ENCODE results near the gene SORD. TPM values are rescaled to one million over a fixed set of nuclear protein-coding genes. Genes with fewer than 3 reads are reported as not detected.

The SORD gene
- total RNA-seq, 1 experiment from 2014 or later, result 47.3 TPM

DNA sequence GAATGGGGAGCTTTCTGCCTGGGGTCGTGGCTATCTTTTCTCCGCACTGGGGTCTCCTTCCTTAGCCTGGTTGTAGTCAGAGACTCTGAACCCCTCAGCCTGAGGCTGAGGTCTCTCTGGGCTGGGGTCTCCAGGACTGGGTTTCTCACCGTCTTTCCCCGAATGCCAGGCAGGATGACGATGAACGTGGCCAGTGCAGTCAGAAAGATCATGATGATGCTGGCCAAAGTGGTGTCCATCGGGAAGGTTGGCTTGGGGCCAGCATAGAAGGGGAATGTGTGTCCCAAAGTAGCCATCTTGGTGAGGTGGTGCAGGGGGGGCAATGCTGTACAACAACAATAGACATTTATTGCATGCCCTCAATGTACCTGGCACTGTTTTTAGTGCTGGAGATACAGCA, 99.7 kb downstream of the SORD start:
- in situ Hi-C loops (cut with HindIII; ENCODE audit: low sequenced_read_pairs), result no loop called here

DNA sequence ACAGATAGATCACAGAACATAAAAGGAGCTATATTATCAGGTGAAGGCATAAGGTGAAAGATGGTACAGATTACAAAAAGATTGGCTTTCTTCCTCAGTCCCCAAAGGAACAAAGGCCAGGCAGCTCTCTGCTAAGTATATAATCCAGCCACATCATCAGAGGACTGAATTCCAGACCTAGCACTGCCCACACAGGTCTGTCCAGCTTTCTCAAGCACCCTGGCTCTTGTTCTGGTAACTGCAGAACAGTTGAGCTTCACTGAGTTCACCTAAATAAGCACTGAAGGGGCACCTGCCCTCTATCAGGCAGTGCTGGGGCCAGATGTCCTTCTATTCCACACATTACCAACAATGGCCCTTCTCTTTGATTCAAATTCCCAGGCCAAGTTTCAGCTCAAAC, 100.4 kb downstream of the SORD start:
- in situ Hi-C loops (cut with HindIII; ENCODE audit: low sequenced_read_pairs), result no loop called here
- no peak for DNase-seq (ENCODE audit: low spot score)

More for the DNA sequence above, 99.7 kb downstream of the SORD start:
- no peak for DNase-seq (ENCODE audit: low spot score)

DNA sequence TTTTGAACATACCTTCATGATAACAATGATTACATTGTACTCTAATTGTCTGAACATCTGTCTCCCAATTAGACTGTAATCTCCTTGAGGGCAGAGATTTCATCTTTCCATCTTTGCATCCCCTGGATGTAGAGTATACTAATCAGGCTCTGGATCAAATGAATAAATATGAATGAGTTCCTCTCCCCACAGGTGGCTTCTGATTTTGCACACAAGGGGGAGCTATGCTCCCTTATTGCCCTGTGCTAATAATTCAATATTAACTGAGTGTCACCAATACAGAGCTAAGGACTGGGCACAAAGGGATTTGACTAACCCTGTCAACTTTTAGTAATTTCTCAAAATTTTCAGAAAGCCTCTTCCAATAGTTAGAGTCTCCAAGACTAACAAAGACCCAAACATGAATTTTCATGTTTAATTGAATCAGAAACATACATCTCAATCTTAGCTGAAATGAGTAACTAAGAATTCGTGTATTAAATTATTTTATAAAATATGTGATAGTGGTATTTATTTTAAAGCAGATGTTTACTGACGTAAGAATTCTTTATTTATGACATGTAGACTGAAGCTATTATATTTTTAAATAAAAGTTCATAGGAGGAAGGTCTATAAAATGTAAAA, 103.7 kb downstream of the SORD start:
- in situ Hi-C loops (cut with HindIII; ENCODE audit: low sequenced_read_pairs), result no loop called here
- peak; percentile 24 for DNase-seq (ENCODE audit: low spot score)

Other genes starting within 250 kb of the SORD start
- gene TERB2, start 66.5 kb upstream of the SORD start, total RNA-seq (2014; rRNA removed; shearing (Covaris generic)), result not detected in 2 replicates
- gene DUOX2, start 91.0 kb downstream of the SORD start, total RNA-seq (2014; rRNA removed; shearing (Covaris generic)), result not detected in 2 replicates
- gene DUOXA2, start 91.1 kb downstream of the SORD start, total RNA-seq (2014; rRNA removed; shearing (Covaris generic)), result not detected in 2 replicates
- not detected in 2 replicates for gene DUOXA1, start 106.7 kb downstream of the SORD start, total RNA-seq (2014; rRNA removed; shearing (Covaris generic))
- not detected in 2 replicates for gene DUOX1, start 106.8 kb downstream of the SORD start, total RNA-seq (2014; rRNA removed; shearing (Covaris generic))
- gene SHF, start 164.8 kb downstream of the SORD start, total RNA-seq (2014; rRNA removed; shearing (Covaris generic)), result 7.8 and 10.7 TPM in 2 replicates
- not detected in 2 replicates for gene SLC28A2, start 229.0 kb downstream of the SORD start, total RNA-seq (2014; rRNA removed; shearing (Covaris generic))